PFSK-1 (cell line): Measurements from ENCODE around the gene PARD3B.

Source experiments
- FOXP2 ChIP-seq: optimal IDR thresholded peaks from 2 replicates; pipeline ENCODE3; 2011; ENCODE audit warnings: borderline replicate concordance, control low read depth, inconsistent platforms; ENCODE audit not compliant: insufficient read depth; ENCODE audit errors: extremely low read length, extremely low read depth
- POLR2AphosphoS5 ChIP-seq: IDR thresholded peaks from 2 replicates; pipeline ENCODE4 v1.6.1; 2012; ENCODE audit warnings: low read depth, mild to moderate bottlenecking, control low read depth, low read length, moderate library complexity
- REST ChIP-seq, 2 experiments: IDR thresholded peaks; 2 replicates each; pipeline versions ENCODE4 v1.6.1 to v1.8.0; 2011 to 2012; ENCODE audit warnings: low read depth in 2 of 2, low read length in 2 of 2, control low read depth in 1 of 2, inconsistent platforms in 1 of 2, mild to moderate bottlenecking in 1 of 2, moderate library complexity in 1 of 2; ENCODE audit not compliant: insufficient read depth in 1 of 2
- SIN3A ChIP-seq: IDR thresholded peaks from 2 replicates; pipeline ENCODE4 v1.6.1; 2012; ENCODE audit warnings: mild to moderate bottlenecking, low read length, moderate library complexity, borderline replicate concordance; ENCODE audit not compliant: insufficient read depth
- TAF1 ChIP-seq: IDR thresholded peaks from 2 replicates; pipeline ENCODE4 v1.6.1; 2012; ENCODE audit warnings: low read length, control low read depth, borderline replicate concordance; ENCODE audit not compliant: insufficient read depth

- TF ChIP-seq REST (IDR thresholded peaks at IDR 0.05; ENCODE audit: insufficient read depth in 1 of 2, low read depth in 2 of 2, low read length in 2 of 2): no peak
- TF ChIP-seq POLR2AphosphoS5: no peak
- no peak for TF ChIP-seq FOXP2
- no peak for TF ChIP-seq TAF1
- no peak for TF ChIP-seq SIN3A
Measured at GRCh38 chr2:204530464-204530805, 14.8 kb upstream of the PARD3B start.
